ENCODE data around the gene SRPK2.

The SRPK2 gene

DNA sequence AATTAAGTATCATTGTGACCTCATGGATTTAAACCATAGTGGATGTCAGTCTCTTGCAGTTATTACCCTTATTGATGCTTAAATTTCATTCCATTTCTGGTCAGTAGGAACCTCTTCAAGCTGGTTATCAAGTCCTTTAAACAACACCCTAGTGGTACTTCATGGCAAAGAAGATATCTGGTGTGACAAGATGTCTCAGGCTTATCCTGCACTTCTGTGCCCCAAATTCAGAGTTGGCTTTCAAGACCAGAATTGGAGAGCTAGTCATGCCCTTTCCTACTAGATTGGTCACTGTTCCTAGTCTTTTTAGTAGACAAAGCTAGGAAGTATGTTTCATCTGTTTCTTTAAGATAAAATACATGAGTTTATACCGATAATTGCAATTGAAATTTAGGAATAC lies 319.8 kb downstream of the SRPK2 start (continued):
- TF ChIP-seq, protein P1, sequence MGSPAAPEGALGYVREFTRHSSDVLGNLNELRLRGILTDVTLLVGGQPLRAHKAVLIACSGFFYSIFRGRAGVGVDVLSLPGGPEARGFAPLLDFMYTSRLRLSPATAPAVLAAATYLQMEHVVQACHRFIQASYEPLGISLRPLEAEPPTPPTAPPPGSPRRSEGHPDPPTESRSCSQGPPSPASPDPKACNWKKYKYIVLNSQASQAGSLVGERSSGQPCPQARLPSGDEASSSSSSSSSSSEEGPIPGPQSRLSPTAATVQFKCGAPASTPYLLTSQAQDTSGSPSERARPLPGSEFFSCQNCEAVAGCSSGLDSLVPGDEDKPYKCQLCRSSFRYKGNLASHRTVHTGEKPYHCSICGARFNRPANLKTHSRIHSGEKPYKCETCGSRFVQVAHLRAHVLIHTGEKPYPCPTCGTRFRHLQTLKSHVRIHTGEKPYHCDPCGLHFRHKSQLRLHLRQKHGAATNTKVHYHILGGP (tag by site-specific recombination; IDR thresholded peaks at IDR 0.05): no peak
- no peak for TF ChIP-seq ZNF16 (tag by site-specific recombination; IDR thresholded peaks at IDR 0.05; ENCODE audit: low read depth)
- no peak for TF ChIP-seq KLF10 (tag by site-specific recombination; IDR thresholded peaks at IDR 0.05)
- TF ChIP-seq GFI1B (tag by site-specific recombination; IDR thresholded peaks at IDR 0.05): no peak

DNA sequence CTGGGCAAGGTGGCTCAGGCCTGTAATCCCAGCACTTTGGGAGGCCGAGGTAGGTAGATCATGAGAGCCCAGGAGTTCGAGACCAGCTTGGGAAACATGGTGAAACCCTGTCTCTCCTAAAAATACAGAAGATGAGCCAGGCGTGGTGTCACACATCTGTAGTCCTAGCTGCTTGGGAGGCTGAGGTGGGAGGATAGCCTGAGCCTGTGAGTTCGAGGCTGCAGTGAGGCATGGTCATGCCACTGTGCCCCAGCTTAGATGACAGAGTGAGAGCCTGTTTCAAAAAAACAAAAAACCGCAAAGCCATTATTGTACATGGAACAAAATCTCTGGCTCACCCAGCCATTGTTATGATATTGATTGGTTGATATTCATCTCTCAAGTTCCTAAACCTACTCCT lies 321.0 kb downstream of the SRPK2 start:
- no peak for TF ChIP-seq ZNF558 (tag by site-specific recombination; IDR thresholded peaks at IDR 0.05)
- TF ChIP-seq ZEB2 (tag by site-specific recombination; IDR thresholded peaks at IDR 0.05): no peak
- no peak for TF ChIP-seq ZNF146 (tag by site-specific recombination; IDR thresholded peaks at IDR 0.05)
- TF ChIP-seq ZNF223 (tag by site-specific recombination; IDR thresholded peaks at IDR 0.05): no peak
- TF ChIP-seq SCRT1 (tag by site-specific recombination; IDR thresholded peaks at IDR 0.05; ENCODE audit: borderline replicate concordance): no peak
- POLR2A ChIA-PET: no interaction called here
- no peaks in the 10 kb centered on the region for H3K9me3 ChIP-seq (ENCODE audit: control insufficient read depth, insufficient read depth, low read depth, low read length)
- peaks cover 29 to 65% of the 10 kb centered on the region in 2 experiments for H3K36me3 ChIP-seq (ENCODE audit: control insufficient read depth in 2 of 2, insufficient read depth in 1 of 2, low read length in 2 of 2)
- H3K27ac ChIP-seq (ENCODE audit: extremely low read depth, low read depth, low read length): no peak overlapping the region
- CTCF ChIA-PET: no interaction called here
- H3K4me1 ChIP-seq (ENCODE audit: control insufficient read depth, insufficient read depth, low read length): no peaks in the 10 kb centered on the region
- H3K4me3 ChIP-seq (ENCODE audit: low read depth, low read length): no peak overlapping the region

Measured in HEK293 (cell line).